Embryonic facial prominence (tissue), 1 donor: ENCODE measurements around the gene TMEM52B.
"Not testable (repeated sequence)": the region's sequence is repeated elsewhere in the genome, so short reads cannot be mapped to it uniquely, and the experiment has no call there.

ENCODE experiments used
- DNase-seq: peaks from one replicate; pipeline ENCODE4 v3.0.0-alpha.2; 2016; ENCODE audit errors: extremely low spot score

TMEM52B gene

DNA sequence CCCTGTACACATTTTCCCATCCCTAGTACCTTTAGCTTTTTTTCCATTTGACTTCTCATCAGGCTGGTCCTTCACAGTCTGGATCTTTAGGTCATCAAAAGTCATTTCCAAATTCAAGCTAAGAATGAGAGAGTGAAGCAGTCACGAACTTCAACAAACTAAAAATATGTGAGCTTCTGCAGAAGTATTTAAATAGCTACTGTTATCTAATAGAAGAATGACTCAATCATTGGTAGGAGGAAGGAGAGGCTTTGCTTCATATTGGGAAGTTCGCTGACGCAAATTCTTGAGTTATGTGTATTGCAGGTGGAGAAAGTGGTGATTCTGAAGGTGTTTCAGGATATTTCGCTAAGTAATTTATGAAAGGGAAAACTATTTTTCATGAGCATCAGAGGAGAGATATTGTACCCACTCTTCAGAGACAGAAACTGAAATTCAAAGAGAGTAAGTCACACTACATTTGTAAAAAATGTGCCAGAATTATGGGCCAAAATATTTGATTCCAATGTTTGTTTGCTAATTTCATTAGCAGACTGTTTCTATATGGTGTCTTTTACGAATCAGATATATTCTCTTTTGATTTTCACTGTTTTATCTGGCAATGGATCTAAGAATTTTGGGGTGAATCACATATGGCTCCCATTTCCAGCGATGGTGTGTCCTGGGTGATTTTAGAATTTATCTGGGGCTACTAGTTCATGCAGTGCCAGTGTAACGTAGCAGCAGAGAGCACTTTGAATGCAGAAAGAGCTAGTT, 6.7 kb upstream of the TMEM52B start, which contains the start of gene OLR1:
Gene OLR1, minus strand, starts transcription at position 160 of the 756 bp plus-strand sequence. Its CDS starts 55 bp downstream, at position 105.
- no peak for DNase-seq

DNA sequence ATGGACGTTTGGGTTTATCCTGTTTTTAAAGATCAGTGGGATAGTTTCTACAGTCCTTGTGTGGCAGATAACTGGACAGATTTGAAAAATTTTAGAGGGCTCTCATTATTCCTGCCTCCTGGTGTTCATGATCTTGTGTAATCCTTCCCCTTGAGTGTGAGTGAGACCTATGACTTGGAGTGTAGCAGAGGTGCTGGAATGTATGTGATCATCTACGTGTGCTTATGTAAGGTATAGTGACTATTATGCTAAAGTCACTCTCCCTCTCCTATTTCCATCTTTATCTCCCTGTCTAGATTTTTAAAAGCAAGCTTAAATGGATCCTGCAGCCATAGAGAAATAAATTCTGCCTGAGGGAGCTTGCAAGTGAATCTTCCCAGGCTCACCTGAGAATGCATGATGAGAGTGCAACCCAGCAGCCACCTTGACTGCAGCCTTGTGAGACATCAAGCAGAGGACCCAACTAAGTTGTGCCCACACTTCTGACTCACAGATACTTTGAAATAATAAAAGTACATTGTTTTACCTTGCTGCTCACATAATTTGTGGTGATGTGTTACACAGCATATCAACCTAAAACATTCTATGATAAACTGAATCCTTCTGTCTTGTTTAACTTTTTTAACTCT, 3.7 kb upstream of the TMEM52B start:
- DNase-seq = no peak

DNA sequence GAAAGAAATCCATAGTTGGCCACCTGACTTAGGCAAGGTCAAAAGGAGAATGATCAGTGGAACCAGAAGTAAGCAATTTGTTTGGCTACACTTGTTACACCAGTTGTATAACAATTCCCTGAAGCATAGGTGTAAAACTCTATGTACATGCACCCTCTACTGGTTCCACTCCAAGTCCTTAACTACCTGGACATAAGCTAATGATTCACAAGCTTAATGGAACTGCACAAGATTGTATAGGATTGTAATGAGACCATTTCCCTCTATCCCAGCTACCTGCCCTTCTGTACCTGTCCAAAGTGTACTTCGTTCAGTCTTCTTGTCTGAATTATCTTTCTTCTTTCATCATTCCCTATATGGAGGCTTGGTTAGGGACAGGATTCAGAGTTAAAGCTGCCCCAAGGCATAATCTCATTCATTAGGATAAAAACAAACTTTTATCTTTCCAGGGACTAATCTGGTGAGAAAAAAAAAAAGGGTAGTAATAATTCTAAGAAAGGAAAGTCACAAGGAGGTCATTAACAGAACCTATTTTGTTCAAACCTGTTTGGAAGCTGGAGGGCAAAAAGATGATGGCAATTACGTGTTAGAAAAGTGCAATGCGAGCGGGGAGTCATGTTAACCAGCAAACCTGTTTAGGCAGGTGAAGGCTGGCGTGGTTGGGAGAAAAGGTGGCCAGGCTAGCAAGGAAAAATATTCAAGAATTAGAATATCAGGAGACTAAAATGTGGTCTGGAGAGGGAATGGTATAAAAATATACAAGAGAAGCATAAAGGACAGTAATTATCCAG, 2.8 kb upstream of the TMEM52B start:
- no peak for DNase-seq

DNA sequence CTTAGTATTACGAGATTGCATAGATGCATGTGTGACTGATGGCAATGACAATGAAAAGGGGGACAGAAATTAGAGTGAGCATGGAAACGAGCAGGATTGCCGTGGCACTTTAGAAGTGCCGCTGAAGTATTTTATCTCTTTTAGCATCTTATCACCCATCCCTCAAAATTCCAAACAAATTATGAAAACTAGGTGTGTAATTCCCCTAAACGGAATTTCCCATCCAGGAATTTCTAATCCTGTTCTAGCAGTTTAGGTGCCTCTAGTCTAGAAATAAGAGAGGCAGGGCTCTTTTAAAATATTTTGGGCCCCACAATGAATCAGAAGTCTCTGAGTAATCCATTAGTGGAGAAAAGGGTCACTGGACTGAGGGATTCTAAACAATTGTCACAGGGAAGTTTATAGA, 947 bp downstream of the TMEM52B start:
- DNase-seq = no peak

DNA sequence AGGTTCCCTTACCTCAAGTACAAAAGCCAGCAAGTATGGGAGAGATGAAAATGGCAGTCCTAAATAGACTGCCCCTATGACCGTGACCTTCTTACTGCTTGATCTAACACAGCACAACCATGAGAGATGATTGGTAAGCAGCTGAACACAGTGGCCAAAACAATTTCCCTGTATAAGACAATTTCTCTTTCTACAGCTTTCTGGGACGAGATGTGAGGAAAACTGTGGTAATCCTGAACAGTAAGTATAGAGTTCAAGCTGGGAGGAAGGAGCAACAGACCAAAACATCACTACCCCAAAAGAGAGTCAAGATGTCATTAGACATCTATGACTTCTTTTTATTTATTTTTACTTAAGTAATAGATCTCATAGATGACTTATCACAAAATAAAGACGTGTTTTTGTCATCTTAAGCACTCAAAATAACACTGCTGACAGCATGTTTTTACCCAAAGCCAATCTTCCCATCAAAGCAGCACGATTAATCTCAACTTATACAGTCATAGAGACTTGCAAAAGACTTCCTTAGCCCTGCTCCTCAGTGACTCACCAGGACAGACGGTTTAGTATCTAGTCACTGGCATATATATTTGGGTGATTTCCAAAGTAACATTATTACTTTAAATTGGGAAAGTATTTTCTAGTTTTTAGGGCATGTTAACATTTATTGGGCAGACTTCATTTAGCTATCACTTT, 3.7 kb downstream of the TMEM52B start:
- DNase-seq = no peak

DNA sequence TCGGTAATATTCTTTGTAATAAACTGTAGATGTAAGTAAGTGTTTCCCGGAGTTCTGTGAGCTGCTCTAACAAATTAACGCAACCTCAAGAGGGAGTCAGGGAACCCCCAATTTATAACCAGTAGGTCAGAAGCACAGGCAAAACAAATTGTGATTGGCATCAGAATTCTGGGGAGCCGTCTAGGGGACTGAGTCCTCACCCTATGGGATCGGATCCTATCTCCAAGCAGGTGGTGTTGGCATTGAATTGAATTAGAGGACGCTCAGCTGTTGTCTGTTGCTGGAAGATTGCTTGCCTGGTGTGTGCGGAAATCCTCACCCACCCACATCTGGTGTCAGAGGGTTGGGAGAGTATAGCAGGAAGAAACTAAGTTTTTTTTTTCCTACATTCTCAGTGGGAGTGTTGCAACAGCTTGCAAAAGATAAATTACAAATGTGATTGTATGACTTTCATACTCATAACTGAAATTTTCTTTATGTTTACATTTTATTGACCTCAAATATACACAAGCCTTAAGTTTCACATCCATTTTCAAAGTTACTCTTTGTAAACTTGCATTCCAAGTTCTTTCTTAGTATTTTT, 5.5 kb downstream of the TMEM52B start:
- DNase-seq = no peak

DNA sequence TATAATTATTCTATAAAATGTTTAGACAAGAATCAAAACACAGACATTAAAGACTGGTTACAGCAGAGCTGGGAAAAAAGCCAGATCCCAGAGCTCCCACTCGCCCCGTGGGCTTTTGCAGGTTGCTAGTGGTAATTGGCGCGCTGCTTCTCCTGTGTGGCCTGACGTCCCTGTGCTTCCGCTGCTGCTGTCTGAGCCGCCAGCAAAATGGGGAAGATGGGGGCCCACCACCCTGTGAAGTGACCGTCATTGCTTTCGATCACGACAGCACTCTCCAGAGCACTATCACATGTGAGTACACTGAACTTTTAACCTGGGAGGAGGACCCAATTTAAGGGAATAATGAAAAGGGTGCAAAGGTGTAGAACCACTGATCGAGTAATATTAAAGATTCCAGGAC, 7.5 kb downstream of the TMEM52B start:
- DNase-seq = no peak

DNA sequence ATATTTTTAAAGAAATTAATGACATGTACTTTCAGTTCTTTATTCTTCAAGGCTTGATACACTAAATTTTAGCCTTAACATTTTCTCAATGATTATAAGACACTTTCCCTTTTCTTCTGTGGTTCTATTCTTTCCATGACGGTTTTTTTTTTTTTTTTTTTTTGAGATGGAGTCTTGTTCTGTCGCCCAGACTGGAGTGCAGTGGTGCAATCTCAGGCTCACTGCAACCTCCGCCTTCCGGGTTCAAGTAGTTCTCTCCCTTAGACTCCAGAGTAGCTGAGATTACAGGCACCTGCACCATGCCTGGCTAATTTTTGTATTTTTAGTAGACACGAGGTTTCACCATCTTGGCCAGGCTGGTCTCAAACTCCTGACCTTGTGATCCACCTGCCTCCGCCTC, 8.1 kb downstream of the TMEM52B start:
- DNase-seq = not testable (repeated sequence)

DNA sequence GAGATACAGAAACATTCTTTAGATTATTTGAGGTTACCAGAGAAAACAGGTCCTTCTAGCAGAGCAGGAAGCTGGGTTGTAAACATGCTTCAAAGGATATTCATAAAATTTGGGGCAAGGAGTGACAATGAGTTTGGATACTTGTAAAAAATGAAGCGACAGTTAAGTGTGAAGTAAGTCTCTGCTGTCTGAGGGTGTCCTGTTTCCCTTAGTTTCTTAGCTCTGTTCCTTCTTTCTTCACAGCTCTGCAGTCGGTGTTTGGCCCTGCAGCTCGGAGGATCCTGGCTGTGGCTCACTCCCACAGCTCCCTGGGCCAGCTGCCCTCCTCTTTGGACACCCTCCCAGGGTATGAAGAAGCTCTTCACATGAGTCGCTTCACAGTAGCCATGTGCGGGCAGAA, 10.8 kb downstream of the TMEM52B start:
- DNase-seq = no peak

DNA sequence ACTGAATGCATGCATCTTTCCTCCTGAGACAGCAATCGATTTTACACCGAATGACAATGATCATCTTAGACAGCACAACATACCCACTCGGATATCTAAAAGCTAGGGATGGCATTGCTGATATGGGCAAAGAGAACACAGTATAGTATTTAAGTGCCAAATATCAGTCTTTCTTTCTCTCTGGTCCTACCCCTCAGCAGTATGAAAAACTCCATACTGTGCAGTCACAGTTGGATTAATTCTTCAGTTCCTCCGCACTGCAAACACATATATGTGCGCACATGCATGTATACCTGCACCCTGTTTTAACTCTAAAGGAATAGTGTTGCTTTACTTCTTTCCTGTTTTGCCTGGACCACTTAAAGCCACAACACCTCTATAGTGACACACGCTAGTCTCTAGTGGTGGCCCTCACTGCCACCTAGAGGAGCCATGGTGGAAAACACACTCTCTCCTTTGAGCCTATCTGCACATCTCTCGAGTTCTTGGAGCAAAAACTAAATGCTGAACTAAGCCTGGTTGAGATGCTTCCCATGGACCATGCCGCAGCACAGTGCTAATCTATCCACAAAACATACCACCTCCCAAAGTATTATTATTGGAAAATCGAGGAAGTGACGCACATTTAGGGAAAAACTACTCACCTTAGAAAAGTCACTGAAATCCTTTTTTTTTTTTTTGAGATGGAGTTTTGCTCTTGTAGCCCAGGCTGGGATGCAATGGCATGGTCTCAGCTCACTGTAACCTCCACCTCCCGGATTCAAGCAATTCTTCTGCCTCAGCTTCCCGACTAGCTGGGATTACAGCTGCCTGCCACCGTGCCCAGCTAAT, 11.9 kb downstream of the TMEM52B start:
- DNase-seq = no peak

DNA sequence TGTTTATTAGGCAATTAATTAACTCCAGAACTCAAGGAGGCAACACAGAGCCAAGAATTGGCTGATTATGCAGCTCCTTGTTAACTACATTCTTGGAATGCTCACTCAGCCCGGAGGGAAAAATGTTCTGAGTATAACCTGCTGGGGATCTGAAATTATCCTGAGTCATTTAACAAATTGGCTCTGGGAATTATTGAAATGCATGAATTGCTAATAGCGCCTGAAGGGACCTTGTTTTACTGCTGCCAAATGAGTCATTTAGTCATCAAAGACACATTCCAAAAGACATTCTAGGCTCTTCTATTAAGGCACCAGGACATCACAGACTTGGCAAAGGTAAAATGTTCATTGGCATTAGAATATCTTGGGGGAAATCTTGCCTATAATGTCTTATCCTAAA, 13.0 kb downstream of the TMEM52B start:
- no peak for DNase-seq

DNA sequence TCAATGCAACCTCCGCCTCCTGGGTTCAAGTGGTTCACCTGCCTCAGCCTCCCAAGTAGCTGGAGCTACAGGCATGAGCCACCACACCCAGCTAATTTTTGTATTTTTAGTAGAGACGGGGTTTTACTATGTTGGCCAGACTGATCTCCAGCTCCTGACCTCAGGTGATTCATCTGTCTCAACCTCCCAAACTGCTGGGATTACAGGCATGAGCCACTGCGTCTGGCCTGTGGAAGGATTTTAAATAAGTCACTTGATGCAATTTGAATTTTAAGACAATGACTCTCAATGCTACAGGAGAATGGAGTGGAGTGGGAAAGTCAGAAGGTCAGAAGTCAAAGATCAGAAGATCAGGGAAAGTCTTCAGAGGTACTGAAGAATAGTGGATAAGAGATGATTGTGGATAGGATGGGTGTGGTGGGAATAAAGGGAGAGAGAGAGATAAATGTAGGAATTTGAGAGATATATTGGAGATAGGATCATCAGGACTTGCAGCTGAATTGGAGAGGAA, 15.4 kb downstream of the TMEM52B start:
- no peak for DNase-seq

DNA sequence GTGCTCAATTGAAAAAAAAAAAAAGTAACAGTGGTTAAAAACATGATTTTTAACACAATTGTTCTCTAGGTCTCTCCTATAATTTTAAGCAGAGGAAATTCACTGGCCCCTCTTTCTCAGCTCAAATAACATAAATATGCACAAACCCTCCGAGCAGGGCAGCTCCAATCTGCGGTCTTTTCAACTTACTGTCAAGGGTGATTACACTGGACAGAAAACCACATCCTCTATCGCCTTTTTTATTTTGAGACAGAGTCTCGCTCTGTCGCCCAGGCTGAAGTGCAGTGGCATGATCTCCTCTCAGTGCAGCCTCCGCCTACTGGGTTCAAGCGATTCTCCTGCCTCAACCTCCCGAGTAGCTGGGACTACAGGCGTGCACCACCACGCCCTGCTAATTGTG, 17.4 kb downstream of the TMEM52B start:
- DNase-seq = no peak

DNA sequence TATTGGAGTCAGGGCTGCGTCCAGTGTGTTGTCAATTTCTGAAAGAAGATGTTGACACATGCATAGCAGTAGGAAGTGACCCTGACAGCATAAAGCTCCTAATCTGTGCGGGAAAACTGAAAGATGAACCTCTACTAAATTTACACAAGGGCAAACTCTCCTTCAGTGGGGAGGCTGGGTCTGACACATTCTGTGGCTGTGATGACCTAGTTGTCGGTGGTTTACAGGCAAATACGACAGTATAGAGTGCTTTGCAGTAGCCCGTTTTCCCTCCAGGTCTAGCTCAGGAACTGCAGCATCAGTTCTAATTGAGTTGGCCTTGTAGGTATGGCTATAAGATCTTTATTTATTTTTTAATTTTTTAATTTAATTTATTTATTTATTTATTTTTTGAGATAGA, 19.0 kb downstream of the TMEM52B start:
- no peak for DNase-seq

DNA sequence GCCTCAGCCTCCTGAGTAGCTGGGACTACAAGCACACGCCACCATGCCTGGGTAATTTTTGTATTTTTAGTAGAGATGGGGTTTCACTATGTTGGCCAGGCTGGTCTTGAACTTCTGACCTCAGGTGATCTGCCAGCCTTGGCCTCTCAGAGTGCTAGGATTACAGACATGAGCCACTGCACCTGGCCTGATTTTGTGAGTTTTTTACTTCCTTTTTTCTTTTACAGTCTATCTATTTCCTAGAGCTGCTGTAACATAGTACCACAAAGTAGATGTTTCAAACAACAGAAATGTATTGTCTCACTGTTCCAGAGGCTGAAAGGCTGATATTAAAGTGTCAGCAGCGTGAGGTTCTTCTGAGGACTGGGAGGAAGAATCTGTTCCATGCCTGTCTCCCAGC, 25.7 kb downstream of the TMEM52B start:
- DNase-seq = not testable (repeated sequence)

DNA sequence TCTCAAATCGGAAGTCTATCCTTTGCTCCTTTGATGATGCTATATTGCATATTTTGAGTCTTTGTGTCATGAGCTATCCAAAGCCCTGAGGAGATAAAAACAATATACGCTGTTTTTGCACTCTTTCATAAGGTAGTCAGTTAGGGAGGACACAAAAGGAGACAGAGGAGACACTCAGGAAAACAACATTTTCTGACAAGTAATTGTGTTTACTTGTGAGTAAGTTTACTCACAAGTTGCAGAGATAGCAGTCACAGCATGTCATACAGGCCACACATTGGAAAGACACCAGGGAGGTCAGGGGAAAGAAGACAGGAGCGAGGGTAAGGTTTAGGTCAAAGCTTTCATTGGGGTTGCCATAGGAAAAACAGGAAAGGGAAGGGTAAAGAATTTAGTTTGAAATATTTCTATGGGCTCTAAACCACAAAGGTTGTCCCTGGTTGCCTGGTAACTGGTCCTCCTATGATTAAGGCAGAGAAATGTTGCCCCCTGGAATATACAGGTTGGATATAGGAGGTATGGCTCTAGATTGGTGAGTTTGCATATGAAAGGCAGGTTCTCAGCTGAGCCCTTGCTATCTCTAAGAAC, 26.5 kb downstream of the TMEM52B start:
- no peak for DNase-seq

DNA sequence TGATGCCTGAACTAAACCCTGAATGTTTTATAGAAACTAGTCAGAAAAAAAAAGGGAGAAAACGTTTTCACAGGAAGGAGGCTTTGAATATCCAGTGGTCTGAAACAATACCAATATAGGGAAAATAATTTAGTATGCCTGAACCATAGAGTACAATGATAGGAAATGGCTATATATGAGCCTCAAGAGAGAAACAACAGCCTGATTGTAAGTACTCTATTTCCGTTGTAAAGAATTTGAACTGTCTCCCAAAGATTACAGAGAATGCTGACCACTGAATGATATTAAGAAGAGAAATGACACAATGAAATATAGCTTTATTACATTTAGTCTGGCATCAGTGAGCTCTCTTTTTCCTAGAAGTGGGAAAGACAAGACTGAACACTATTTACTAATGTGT, 28.3 kb downstream of the TMEM52B start:
- no peak for DNase-seq

DNA sequence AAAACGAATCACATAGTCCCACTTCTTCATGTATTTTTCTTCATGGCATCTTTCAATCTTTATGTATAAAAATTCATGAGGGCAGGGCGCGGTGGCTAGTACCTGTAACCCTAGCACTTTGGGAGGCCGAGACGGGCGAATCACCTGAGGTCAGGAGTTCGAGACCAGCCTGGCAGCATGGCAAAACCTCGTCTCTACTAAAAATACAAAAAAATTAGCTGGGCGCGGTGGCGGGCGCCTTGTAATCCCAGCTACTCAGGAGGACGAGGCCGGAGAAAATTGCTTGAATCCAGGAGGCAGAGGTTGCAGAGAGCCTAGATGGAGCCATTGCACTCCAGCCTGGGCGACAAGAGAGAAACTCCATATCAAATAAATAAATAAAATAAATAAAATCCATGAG, 31.4 kb downstream of the TMEM52B start:
- DNase-seq = no peak

DNA sequence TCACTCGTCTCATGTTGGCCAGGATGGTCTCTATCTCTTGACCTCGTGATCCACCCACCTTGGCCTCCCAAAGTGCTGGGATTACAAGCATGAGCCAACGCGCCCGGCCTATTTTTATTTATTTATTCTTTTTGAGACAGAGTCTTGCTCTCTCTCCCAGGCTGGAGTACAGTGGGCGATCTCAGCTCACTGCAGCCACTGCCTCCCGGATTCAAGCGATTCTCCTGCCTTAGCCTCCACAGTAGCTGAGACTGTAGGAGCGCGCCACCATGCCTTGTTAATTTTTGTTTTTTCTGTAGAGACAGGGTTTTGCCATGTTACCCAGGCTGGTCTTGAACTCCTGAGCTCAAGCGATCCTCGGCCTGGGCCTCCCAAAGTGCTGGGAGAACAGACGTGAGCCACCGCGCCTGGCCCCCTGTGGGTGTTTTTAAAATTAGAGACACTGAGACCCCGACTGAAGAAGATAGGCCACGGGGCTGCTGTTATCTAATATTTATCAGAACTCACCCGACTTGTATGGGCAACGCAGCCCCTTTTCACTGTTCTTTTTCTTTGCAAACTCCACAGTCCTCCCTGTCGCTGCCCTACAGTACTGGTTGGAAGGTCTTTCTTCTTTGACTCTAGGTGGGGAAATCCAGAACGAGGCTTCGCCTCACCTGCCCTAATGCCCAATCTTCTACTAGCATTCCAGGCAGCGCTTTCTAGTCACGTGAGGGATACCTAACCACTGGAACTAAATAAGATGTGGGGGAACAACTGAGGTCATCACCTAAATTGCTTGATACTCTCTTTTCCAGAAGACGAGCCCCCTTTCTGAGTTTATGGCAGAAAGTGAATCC, 32.5 kb downstream of the TMEM52B start:
- no peak for DNase-seq
